Smooth muscle cell (in vitro differentiated cells): ENCODE results near the gene PRDX5. TPM values are rescaled to one million over a fixed set of nuclear protein-coding genes. Genes with fewer than 3 reads are reported as not detected.

Source experiments
- DNase-seq: peaks from one replicate; lab custom pipeline; 2025; ENCODE audit not compliant: unreplicated experiment; lab: John Stamatoyannopoulos, UW
- H2AFZ ChIP-seq: fragments of 200-600 bp; sonication (generic); 2 replicates; pipeline ENCODE4 v1.6.0; 2016; ENCODE audit warnings: antibody characterized with exemption, low read depth, mild to moderate bottlenecking
- H3F3A ChIP-seq: fragments of 200-600 bp; sonication (generic); 2 replicates; pipeline ENCODE4 v1.6.0; 2017; ENCODE audit warnings: antibody characterized with exemption, low read depth
- H3K27ac ChIP-seq: fragments of 200-600 bp; sonication (generic); 2 replicates; pipeline ENCODE4 v1.5.1; 2016; ENCODE audit warnings: low read depth, mild to moderate bottlenecking
- H3K27me3 ChIP-seq: fragments of 200-600 bp; sonication (generic); 2 replicates; pipeline ENCODE4 v1.6.1; 2016; ENCODE audit warnings: low read depth, mild to moderate bottlenecking
- H3K36me3 ChIP-seq: fragments of 200-600 bp; sonication (generic); 2 replicates; pipeline ENCODE4 v1.5.1; 2016; ENCODE audit warnings: low read depth
- H3K4me1 ChIP-seq: fragments of 200-600 bp; sonication (generic); 2 replicates; pipeline ENCODE4 v1.5.1; 2016; ENCODE audit warnings: low read depth
- H3K4me2 ChIP-seq: fragments of 200-600 bp; sonication (generic); 2 replicates; pipeline ENCODE4 v1.6.0; 2016; ENCODE audit warnings: mild to moderate bottlenecking
- H3K4me3 ChIP-seq: fragments of 200-600 bp; sonication (generic); 2 replicates; pipeline ENCODE4 v1.5.1; 2016; ENCODE audit warnings: mild to moderate bottlenecking
- H3K79me2 ChIP-seq: fragments of 200-600 bp; sonication (generic); 2 replicates; pipeline ENCODE4 v1.6.0; 2016; ENCODE audit warnings: low read depth, mild to moderate bottlenecking
- H3K9ac ChIP-seq: fragments of 200-600 bp; sonication (generic); 2 replicates; pipeline ENCODE4 v1.6.0; 2016; ENCODE audit warnings: low read depth
- H3K9me3 ChIP-seq: fragments of 200-600 bp; sonication (generic); replicated peaks from 2 replicates; pipeline ENCODE4 v1.5.1; 2016; ENCODE audit warnings: low read depth
- H4K20me1 ChIP-seq: fragments of 200-600 bp; sonication (generic); 2 replicates; pipeline ENCODE4 v1.6.0; 2016; ENCODE audit warnings: low read depth
- CTCF ChIP-seq: fragments of 200-600 bp; sonication (generic); IDR thresholded peaks from 2 replicates; pipeline ENCODE4 v1.5.1; 2017; ENCODE audit warnings: borderline replicate concordance, mild to moderate bottlenecking, antibody characterized with exemption; ENCODE audit not compliant: insufficient read depth, poor library complexity, severe bottlenecking
- WGBS: methylation state at CpG from one replicate; pipeline ENCODE4 v1.1.7; 2016; ENCODE audit warnings: low lambda C conversion rate; 5-methylcytosine and 5-hydroxymethylcytosine counted together
- polyA plus RNA-seq: library from polyadenylated mRNA; unstranded; fragments of >200 nt; fragmentation: Nextera tagmentation; extraction: Ambion mirVana; gene quantifications from 2 replicates; pipeline ENCODE4 v1.2.1, GENCODE V29; 2016
- total RNA-seq: library from RNA; depleted of rRNA; stranded (reverse); fragments of >200 nt; gene quantifications from 2 replicates; pipeline ENCODE4 v1.2.3, GENCODE V29; 2014

The PRDX5 gene
- total and polyA plus RNA-seq, 2 experiments from 2014 or later: 169 to 474 TPM

GRCh38 chr11:64285885-64286800, 31.8 kb upstream of the PRDX5 start:
- no peaks in the 10 kb centered on the region for H3F3A ChIP-seq
- H3K4me1 ChIP-seq: peaks cover 11% of the 10 kb centered on the region
- peak overlapping the region; percentile 93 for H3K9ac ChIP-seq
- H3K9me3 ChIP-seq: no peaks in the 10 kb centered on the region
- no peaks in the 10 kb centered on the region for H3K36me3 ChIP-seq
- no peak overlapping the region for H3K27ac ChIP-seq
- no peak for DNase-seq
- no peak for TF ChIP-seq CTCF
- H3K79me2 ChIP-seq: peaks cover 15% of the 10 kb centered on the region
- H3K4me3 ChIP-seq: peak overlapping the region; percentile 92
- 36% methylated on average over 37 of the region's 40 CpGs for WGBS
- H3K27me3 ChIP-seq: peaks cover 16% of the 10 kb centered on the region
- H2AFZ ChIP-seq: no peak overlapping the region
- peak overlapping the region; percentile 91 for H3K4me2 ChIP-seq
- peaks cover 10% of the 10 kb centered on the region for H4K20me1 ChIP-seq

DNA sequence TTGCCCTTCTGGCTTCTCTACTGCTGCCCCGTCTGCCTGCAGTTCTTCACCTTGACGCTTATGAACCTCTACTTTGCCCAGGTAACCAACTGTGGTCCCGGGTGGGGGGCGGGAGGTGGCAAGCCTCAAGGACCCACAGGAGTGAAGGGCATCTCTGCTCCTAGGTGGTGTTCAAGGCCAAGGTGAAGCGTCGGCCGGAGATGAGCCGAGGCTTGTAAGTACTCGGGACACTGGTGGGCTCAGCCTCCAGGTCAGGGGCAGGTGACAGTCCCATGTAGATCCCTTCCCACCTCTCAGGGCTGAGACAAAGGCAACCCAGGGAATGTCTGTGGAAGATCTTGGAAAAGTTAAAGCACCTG, 31.1 kb upstream of the PRDX5 start:
- no peak overlapping the region for H3K9ac ChIP-seq

DNA sequence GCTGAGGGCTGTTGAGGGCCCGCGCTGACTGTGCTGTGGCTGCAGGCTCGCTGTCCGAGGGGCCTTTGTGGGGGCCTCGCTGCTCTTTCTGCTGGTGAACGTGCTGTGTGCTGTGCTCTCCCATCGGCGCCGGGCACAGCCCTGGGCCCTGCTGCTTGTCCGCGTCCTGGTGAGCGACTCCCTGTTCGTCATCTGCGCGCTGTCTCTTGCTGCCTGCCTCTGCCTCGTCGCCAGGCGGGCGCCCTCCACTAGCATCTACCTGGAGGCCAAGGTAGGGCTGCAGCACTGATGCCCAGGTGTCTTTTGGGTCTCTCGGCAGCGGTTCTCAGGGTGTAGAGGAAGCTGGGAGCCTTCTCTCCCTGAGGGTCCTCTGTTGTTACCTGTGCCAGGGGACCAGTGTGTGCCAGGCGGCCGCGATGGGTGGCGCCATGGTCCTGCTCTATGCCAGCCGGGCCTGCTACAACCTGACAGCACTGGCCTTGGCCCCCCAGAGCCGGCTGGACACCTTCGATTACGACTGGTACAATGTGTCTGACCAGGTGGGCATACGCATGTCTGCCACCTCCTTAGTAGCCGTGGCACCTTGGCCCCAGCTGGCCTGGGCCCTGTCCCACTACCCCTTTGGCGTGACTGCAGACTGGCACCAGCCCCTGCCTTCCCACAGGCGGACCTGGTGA, 30.1 kb upstream of the PRDX5 start:
- H3K4me1 ChIP-seq: peaks cover 16% of the 10 kb centered on the region
- H3K27me3 ChIP-seq: peaks cover 33% of the 10 kb centered on the region
- peaks cover 15% of the 10 kb centered on the region for H3K79me2 ChIP-seq
- DNase-seq: no peak
- no peak overlapping the region for H3K9ac ChIP-seq
- H4K20me1 ChIP-seq: peaks cover 17% of the 10 kb centered on the region
- WGBS: 96% methylated on average over 33 of the region's 33 CpGs
- H3K9me3 ChIP-seq: no peaks in the 10 kb centered on the region
- no peak overlapping the region for H3K4me3 ChIP-seq
- no peak overlapping the region for H3K4me2 ChIP-seq
- no peaks in the 10 kb centered on the region for H3K36me3 ChIP-seq
- H3F3A ChIP-seq: no peaks in the 10 kb centered on the region
- no peak overlapping the region for H3K27ac ChIP-seq
- H2AFZ ChIP-seq: no peak overlapping the region
- no peak for TF ChIP-seq CTCF

More for the DNA sequence above, 31.1 kb upstream of the PRDX5 start:
- Histone ChIP-seq H3F3A (no peaks in the 10 kb centered on the region), H3K27ac (no peak overlapping the region), H4K20me1 (peaks cover 10% of the 10 kb centered on the region), H3K36me3 (no peaks in the 10 kb centered on the region), H3K4me2 (peak overlapping the region; percentile 91), H3K79me2 (peaks cover 15% of the 10 kb centered on the region), H3K4me1 (peaks cover 11% of the 10 kb centered on the region), H3K4me3 (no peak overlapping the region), H3K9me3 (no peaks in the 10 kb centered on the region), H2AFZ (no peak overlapping the region), H3K27me3 (peaks cover 23% of the 10 kb centered on the region)
- no peak for TF ChIP-seq CTCF
- WGBS: 96% methylated on average over 9 of the region's 9 CpGs
- no peak for DNase-seq
